Endothelial cell of umbilical vein (primary cell): ENCODE data around the gene ECPAS. TPM values are rescaled to one million over a fixed set of nuclear protein-coding genes. Genes with fewer than 3 reads are reported as not detected.

Source experiments
- BruUV-seq: library from RNA; stranded (reverse); fragments of 400-500 nt; replicated peaks from 2 replicates; lab custom pipeline; 2021; lab: Mats Ljungman, UMichigan
- CTCF ChIA-PET: fragments of 300-600, 350-600 bp; sonication (Branson Sonifier 250); formaldehyde crosslinking; loops from one replicate; lab custom pipeline; 2021; ENCODE audit warnings: antibody characterized with exemption, inconsistent platforms; lab: Charles Lee
- POLR2A ChIA-PET: fragments of 300-600, 350-600 bp; sonication (Branson Sonifier 250); formaldehyde crosslinking; loops from one replicate; lab custom pipeline; 2021; ENCODE audit warnings: antibody characterized with exemption, inconsistent platforms; lab: Charles Lee
- DNase-seq: peaks from one replicate; pipeline ENCODE4 v3.0.0-alpha.2; 2011; ENCODE audit warnings: low read depth, low spot score
- FAIRE-seq: peaks from 2 replicates; lab custom pipeline; 2011; peaks lifted over from hg19 to GRCh38; lab: Jason Lieb, UNC
- H2AFZ ChIP-seq: 2 replicates; pipeline ENCODE4 v1.6.0; 2012; ENCODE audit warnings: low read depth, low read length, control low read depth, inconsistent platforms
- H3K27ac ChIP-seq: 2 replicates; pipeline ENCODE4 v1.5.1; 2011; ENCODE audit warnings: low read depth, mild to moderate bottlenecking, control low read depth, low read length, moderate library complexity; ENCODE audit not compliant: insufficient read depth
- H3K27me3 ChIP-seq, 2 experiments: 2 replicates each; pipeline versions ENCODE4 v1.6.0 to v1.6.1; 2011; ENCODE audit warnings: low read length in 2 of 2, mixed read lengths in 1 of 2; ENCODE audit not compliant: control insufficient read depth in 2 of 2, insufficient read depth in 2 of 2
- H3K36me3 ChIP-seq, 2 experiments: 2 replicates in 1 of 2; 3 replicates in 1 of 2; pipeline ENCODE4 v1.5.1; 2011; ENCODE audit warnings: low read length in 2 of 2, mild to moderate bottlenecking in 1 of 2, moderate library complexity in 1 of 2; ENCODE audit not compliant: control insufficient read depth in 2 of 2, insufficient read depth in 2 of 2; ENCODE audit errors: extremely low read depth in 1 of 2
- H3K4me1 ChIP-seq: 3 replicates; pipeline ENCODE4 v1.5.1; 2011; ENCODE audit warnings: mild to moderate bottlenecking, low read length; ENCODE audit not compliant: control insufficient read depth, insufficient read depth; ENCODE audit errors: extremely low read depth
- H3K4me2 ChIP-seq: 2 replicates; pipeline ENCODE4 v1.6.1; 2011; ENCODE audit warnings: low read length, control low read depth, mixed read lengths; ENCODE audit not compliant: insufficient read depth
- H3K4me3 ChIP-seq, 3 experiments: fragments of 200-600 bp in 1 of 3; sonication (generic), shearing (Covaris generic) in 1 of 3; replicated peaks in 1 of 3; 2 replicates each; pipeline ENCODE4 v1.5.1; 2011 to 2016; ENCODE audit warnings: control low read depth in 3 of 3, low read length in 3 of 3, mild to moderate bottlenecking in 2 of 3, inconsistent platforms in 1 of 3, low read depth in 1 of 3, moderate library complexity in 1 of 3; ENCODE audit not compliant: insufficient read depth in 1 of 3
- H3K79me2 ChIP-seq: 2 replicates; pipeline ENCODE4 v1.6.0; 2012; ENCODE audit warnings: low read length, inconsistent platforms; ENCODE audit not compliant: control insufficient read depth, insufficient read depth
- H3K9ac ChIP-seq: replicated peaks from 2 replicates; pipeline ENCODE3; 2011; ENCODE audit warnings: low read length, control low read depth; ENCODE audit not compliant: insufficient read depth; ENCODE audit errors: extremely low read depth
- H3K9me1 ChIP-seq: replicated peaks from 3 replicates; pipeline ENCODE4 v1.6.0; 2011; ENCODE audit warnings: mild to moderate bottlenecking, low read length; ENCODE audit not compliant: control insufficient read depth, insufficient read depth; ENCODE audit errors: extremely low read depth
- H3K9me3 ChIP-seq: replicated peaks from 2 replicates; pipeline ENCODE4 v1.5.1; 2012; ENCODE audit warnings: low read length, inconsistent platforms; ENCODE audit not compliant: control insufficient read depth, insufficient read depth
- H4K20me1 ChIP-seq: replicated peaks from 2 replicates; pipeline ENCODE3; 2011; ENCODE audit warnings: mild to moderate bottlenecking, low read length; ENCODE audit not compliant: control insufficient read depth, insufficient read depth; ENCODE audit errors: extremely low read depth
- EZH2 ChIP-seq: IDR thresholded peaks from 2 replicates; pipeline ENCODE4 v1.6.1; 2012; ENCODE audit warnings: borderline replicate concordance, low read depth, mild to moderate bottlenecking, moderate library complexity, low read length, inconsistent platforms; ENCODE audit not compliant: severe bottlenecking
- FOS ChIP-seq: IDR thresholded peaks from 2 replicates; pipeline ENCODE4 v1.6.1; 2011; ENCODE audit warnings: mild to moderate bottlenecking, low read length, moderate library complexity, borderline replicate concordance; ENCODE audit not compliant: insufficient read depth
- GATA2 ChIP-seq: IDR thresholded peaks from 2 replicates; pipeline ENCODE4 v1.7.0; 2011; ENCODE audit warnings: low read depth, mild to moderate bottlenecking, moderate library complexity, mixed read lengths, low read length; ENCODE audit not compliant: insufficient read length, insufficient read depth
- JUN ChIP-seq: IDR thresholded peaks from 2 replicates; pipeline ENCODE4 v1.6.1; 2011; ENCODE audit warnings: borderline replicate concordance, low read depth; ENCODE audit not compliant: insufficient read length, insufficient read depth
- MAX ChIP-seq: IDR thresholded peaks from 2 replicates; pipeline ENCODE4 v1.6.1; 2011; ENCODE audit not compliant: insufficient read depth, insufficient read length
- MYC ChIP-seq: IDR thresholded peaks from one replicate; pipeline ENCODE4 v1.6.1; 2011; ENCODE audit warnings: mild to moderate bottlenecking, low read depth, low read length
- POLR2A ChIP-seq: IDR thresholded peaks from 2 replicates; pipeline ENCODE4 v1.6.1; 2012; ENCODE audit warnings: low read depth, mild to moderate bottlenecking, control low read depth, low read length
- POLR2AphosphoS5 ChIP-seq: IDR thresholded peaks from 2 replicates; pipeline ENCODE4 v1.6.1; 2012; ENCODE audit warnings: low read depth, mild to moderate bottlenecking, control low read depth, low read length, moderate library complexity; ENCODE audit not compliant: insufficient read depth
- dilution Hi-C: fragments of 300-500 bp; cut with MboI; formaldehyde crosslinking; loops from one replicate; pipeline ENCODE4 v1.15.0; 2019; ENCODE audit warnings: low sequenced_read_pairs; ENCODE audit not compliant: extremely low pct_ligation_motif_present
- intact Hi-C: fragments of 100-400 bp; cut with micrococcal nuclease; formaldehyde crosslinking; loops from one replicate; pipeline ENCODE4 v1.10.0; 2022
- polyA plus RNA-seq, 4 experiments: library from polyadenylated mRNA; depleted of rRNA in 3 of 4; stranded (reverse) in 3 of 4; unstranded in 1 of 4; fragments of >200 nt; gene quantifications; 2 replicates each; pipeline versions ENCODE4 v1.2.1 to v1.2.3, GENCODE V29; 2011 to 2012; ENCODE audit warnings: missing spikeins in 1 of 4
- total RNA-seq: library from RNA; stranded (reverse); gene quantifications from 2 replicates; pipeline ENCODE4 v1.2.3, GENCODE V29; 2021
- TF ChIP-seq, protein P1 (sequence below), 2 donors: IDR thresholded peaks; 1 replicate in 1 of 2; 2 replicates in 1 of 2; pipeline ENCODE4 v1.5.1; 2011; ENCODE audit warnings: low read length in 2 of 2, mild to moderate bottlenecking in 2 of 2, moderate library complexity in 2 of 2, control low read depth in 1 of 2, inconsistent platforms in 1 of 2, low read depth in 1 of 2; ENCODE audit not compliant: insufficient read depth in 1 of 2; ENCODE audit errors: extremely low read depth in 1 of 2

ECPAS gene
- total and polyA plus RNA-seq, 2 donors (not counting 3 experiments of a cell fraction or from before 2014, with no cell fraction given) = 17.9 to 89.3 TPM

DNA sequence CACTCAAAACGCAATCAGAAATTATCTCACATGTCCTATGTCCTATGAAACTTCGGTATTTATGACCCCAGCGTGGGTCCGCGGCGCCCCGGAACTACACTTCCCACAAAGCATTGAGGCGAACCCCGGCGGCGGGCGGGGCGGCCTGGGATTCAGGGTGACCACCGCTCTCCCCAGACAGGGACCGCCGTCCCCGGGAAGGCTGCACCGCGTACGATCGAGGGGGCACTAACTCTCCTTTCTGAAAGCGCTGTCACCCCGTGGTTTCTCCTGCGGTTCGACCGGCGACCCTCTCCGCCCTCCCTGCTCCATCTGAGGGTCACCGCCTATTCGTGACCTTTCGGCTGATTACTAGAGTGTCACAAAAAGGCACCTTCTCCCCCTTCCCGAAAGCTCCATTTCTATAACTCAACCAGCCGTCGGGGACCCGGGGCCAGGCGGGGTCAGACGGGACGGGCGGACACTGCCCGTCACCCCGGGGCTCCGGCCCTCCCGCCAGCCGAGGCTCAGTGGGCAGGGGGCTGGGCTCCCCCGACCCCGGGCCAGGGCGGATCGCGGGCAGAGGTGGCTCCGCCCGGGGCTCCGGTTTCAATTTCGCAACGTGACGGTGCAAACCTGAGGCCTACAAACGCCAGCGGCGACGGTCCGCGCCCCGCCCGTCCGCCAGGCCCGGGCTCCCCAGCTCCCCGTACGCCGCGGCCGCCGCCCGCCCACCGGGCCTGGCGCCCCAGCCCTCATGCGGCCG is 1.3 kb downstream of the ECPAS start:
- ChIA-PET CTCF (no interaction called here), POLR2A (interaction anchor here (0.6 to 1.0 kb wide), 2 partner anchors 12 to 473 kb away, joined by 3 to 4 read pairs; no protein-coding TSS in a partner anchor)
- Histone ChIP-seq H3K36me3 (no peaks in the 10 kb centered on the region), H2AFZ (peak overlapping the region; percentile 63), H3K4me2 (peak overlapping the region; percentile 75), H3K27me3 (no peaks in the 10 kb centered on the region), H3K9ac (peak overlapping the region; percentile 76), H3K9me1 (no peaks in the 10 kb centered on the region), H4K20me1 (peaks cover 9% of the 10 kb centered on the region), H3K4me3 (peak overlapping the region; percentile 68 to 78 (median 75)), H3K79me2 (peaks cover 52% of the 10 kb centered on the region), H3K9me3 (no peaks in the 10 kb centered on the region), H3K27ac (peak overlapping the region; percentile 60), H3K4me1 (peaks cover 8% of the 10 kb centered on the region)
- FAIRE-seq = peak; percentile 31
- TF ChIP-seq MYC = no peak
- no peak for TF ChIP-seq GATA2
- no peak for TF ChIP-seq POLR2AphosphoS5
- TF ChIP-seq, protein P1, sequence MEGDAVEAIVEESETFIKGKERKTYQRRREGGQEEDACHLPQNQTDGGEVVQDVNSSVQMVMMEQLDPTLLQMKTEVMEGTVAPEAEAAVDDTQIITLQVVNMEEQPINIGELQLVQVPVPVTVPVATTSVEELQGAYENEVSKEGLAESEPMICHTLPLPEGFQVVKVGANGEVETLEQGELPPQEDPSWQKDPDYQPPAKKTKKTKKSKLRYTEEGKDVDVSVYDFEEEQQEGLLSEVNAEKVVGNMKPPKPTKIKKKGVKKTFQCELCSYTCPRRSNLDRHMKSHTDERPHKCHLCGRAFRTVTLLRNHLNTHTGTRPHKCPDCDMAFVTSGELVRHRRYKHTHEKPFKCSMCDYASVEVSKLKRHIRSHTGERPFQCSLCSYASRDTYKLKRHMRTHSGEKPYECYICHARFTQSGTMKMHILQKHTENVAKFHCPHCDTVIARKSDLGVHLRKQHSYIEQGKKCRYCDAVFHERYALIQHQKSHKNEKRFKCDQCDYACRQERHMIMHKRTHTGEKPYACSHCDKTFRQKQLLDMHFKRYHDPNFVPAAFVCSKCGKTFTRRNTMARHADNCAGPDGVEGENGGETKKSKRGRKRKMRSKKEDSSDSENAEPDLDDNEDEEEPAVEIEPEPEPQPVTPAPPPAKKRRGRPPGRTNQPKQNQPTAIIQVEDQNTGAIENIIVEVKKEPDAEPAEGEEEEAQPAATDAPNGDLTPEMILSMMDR (IDR thresholded peaks at IDR 0.05; ENCODE audit: extremely low read depth in 1 of 2, insufficient read depth in 1 of 2, low read depth in 1 of 2, low read length in 2 of 2) = no peak
- no peak for TF ChIP-seq EZH2
- no peak for TF ChIP-seq FOS
- TF ChIP-seq POLR2A = no peak
- no peak for TF ChIP-seq MAX
- TF ChIP-seq JUN = no peak
- intact Hi-C loops (loop anchor here (1.0 to 5.0 kb wide), 2 partner anchors 42 to 114 kb away; partner anchors contain the start of genes PTGR1 and ZNF483), dilution Hi-C loops (no loop called here)
- DNase-seq = peak; percentile 50
- BruUV-seq = TSS peak; percentile 41
